Activated CD4-positive, alpha-beta memory T cell treated with anti-CD3 and anti-CD28 coated beads for 36 hours (primary cell): ENCODE data around the gene SH3PXD2A. TPM values are rescaled to one million over a fixed set of nuclear protein-coding genes. Genes with fewer than 3 reads are reported as not detected.
"Not testable (repeated sequence)": the region's sequence is repeated elsewhere in the genome, so short reads cannot be mapped to it uniquely, and the experiment has no call there.

Source experiments
- CTCF ChIA-PET: fragments of 350-600 bp; sonication (Branson Sonifier 250); formaldehyde crosslinking; loops from one replicate; lab custom pipeline; 2021; ENCODE audit warnings: antibody characterized with exemption, inconsistent platforms; lab: Charles Lee
- POLR2A ChIA-PET: fragments of 350-600 bp; sonication (Branson Sonifier 250); formaldehyde crosslinking; loops from one replicate; lab custom pipeline; 2021; ENCODE audit warnings: antibody characterized with exemption; lab: Charles Lee
- DNase-seq: peaks from one replicate; pipeline ENCODE4 v3.0.0-alpha.2; 2020
- H3K27ac Mint-ChIP-seq: one replicate; pipeline ENCODE4 v1.8.0; 2021; ENCODE audit warnings: mixed read lengths
- H3K27me3 Mint-ChIP-seq: one replicate; pipeline ENCODE4 v1.8.0; 2021; ENCODE audit warnings: mixed read lengths
- H3K36me3 Mint-ChIP-seq: one replicate; pipeline ENCODE4 v1.8.0; 2021; ENCODE audit warnings: mixed read lengths
- H3K4me1 Mint-ChIP-seq: one replicate; pipeline ENCODE4 v1.8.0; 2021; ENCODE audit warnings: low read depth, mixed read lengths
- H3K4me3 Mint-ChIP-seq: one replicate; pipeline ENCODE4 v1.8.0; 2021; ENCODE audit warnings: mild to moderate bottlenecking, mixed read lengths
- H3K9me3 Mint-ChIP-seq: one replicate; pipeline ENCODE4 v1.8.0; 2021; ENCODE audit warnings: mixed read lengths
- intact Hi-C: fragments of 100-400 bp; cut with micrococcal nuclease; formaldehyde crosslinking; loops from one replicate; pipeline ENCODE4 v1.15.1; 2023
- total RNA-seq, 2 experiments: library from RNA; stranded (reverse); gene quantifications; one replicate each; pipeline ENCODE4 v1.2.3, GENCODE V29; 2021

SH3PXD2A gene
- total RNA-seq, 2 experiments from 2014 or later: 10.0 to 10.3 TPM

DNA sequence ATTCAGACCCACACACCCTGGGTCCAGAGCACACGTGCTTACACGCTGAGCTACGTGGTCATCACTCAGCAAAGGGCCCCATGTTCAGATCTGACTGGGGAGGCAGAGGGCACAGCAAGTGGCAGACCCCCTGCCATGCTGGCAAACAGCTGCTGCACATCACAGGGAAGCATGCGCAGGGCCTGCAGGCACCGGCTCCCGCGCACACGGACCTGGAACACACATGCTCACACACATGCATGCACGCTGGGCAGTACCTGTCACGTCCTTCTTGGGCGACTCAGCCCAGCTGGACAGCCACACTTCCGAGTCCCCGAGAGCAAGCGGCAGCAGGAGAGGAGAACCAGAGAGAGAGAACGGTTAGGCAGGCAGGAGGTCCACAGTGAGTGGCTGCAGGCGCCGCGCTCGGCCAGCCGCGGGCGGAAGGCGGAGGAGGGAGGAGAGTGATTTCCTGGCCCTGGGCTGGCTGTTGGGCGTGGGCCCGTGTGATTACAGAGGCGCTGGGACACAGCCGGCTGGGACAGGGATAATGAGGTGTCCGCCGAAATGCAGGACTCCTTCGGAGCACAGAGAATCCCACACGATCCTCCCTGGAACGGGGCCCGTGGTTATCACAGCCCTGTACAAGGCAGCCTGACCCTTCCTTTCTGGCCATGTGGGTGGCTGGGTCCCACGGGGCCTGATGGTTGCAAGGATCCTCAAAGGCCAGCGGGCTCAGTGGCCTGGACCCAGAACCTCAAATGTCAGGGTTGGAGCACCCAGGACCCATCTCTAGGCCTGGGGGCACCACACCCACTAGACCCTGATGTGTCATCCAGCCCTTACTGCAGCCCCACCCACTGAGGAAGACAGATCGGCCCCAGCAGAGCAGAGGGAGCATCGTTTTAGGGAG lies 186.8 kb downstream of the SH3PXD2A start:
- Mint-ChIP-seq H3K36me3 (peaks cover 2% of the 10 kb centered on the region), H3K9me3 (no peaks in the 10 kb centered on the region), H3K4me3 (peak overlapping the region; percentile 40), H3K4me1 (peaks cover 12% of the 10 kb centered on the region), H3K27me3 (no peaks in the 10 kb centered on the region), H3K27ac (no peak overlapping the region)
- ChIA-PET CTCF (interaction anchor here (0.9 to 4.0 kb wide), 4 partner anchors 17 to 76 kb away, joined by 3 to 19 read pairs (median 3); no protein-coding TSS in a partner anchor), POLR2A (interaction anchor here (1.0 kb wide), 2 partner anchors 12 to 48 kb away, joined by 3 to 4 read pairs; no protein-coding TSS in a partner anchor)
- peak; percentile 22 for DNase-seq
- intact Hi-C loops: no loop called here

DNA sequence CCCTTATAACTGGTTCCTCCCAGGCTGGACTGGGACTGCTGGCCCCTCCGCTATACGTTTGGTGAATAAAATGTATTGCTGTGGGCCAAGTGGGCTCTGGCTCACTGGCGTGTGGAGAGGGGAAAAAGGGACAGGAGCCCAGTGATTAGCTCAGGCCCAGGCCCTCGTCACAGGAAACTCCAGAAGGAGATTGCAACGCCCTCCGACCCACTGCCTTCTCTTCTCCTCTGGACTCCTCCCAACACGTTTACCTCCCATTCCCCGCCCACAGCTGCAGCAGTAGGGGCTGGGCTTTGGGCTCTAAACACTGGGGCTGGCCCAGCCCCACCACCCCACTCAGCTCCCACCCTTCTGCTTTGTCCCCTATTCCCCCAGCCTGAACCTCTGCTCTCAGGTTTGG lies 188.0 kb downstream of the SH3PXD2A start:
- Mint-ChIP-seq H3K27ac (no peak overlapping the region), H3K36me3 (peaks cover 2% of the 10 kb centered on the region), H3K4me3 (no peak overlapping the region), H3K4me1 (peaks cover 12% of the 10 kb centered on the region), H3K9me3 (no peaks in the 10 kb centered on the region), H3K27me3 (no peaks in the 10 kb centered on the region)
- CTCF ChIA-PET: interaction anchor here (1.2 to 3.0 kb wide), 3 partner anchors 19 to 74 kb away, joined by 3 to 11 read pairs (median 3); no protein-coding TSS in a partner anchor
- intact Hi-C loops: no loop called here
- no peak for DNase-seq
- POLR2A ChIA-PET: interaction anchor here (1.0 kb wide), 1 partner anchor 47 kb away, joined by 3 read pairs; no protein-coding TSS in a partner anchor

DNA sequence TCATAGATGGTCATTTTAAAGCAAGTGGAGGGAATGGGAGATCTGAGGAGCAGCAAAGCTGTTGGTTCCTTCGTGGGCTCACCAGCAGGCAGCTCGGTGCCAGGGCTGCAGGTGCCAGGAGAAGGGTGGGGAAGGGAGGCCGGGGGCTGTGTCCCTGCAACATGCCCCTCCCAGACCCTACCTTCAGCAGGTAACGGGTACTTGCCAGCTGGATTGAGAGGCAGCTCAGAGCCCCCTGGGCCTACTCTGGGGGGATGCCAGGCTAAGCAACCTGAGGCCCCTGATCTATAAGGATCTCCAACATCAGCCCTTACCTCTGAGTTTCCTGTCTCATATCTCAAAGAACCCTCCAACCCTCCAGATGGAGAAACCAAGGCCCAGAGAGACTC lies 188.6 kb downstream of the SH3PXD2A start:
- DNase-seq: no peak
- H3K4me3 Mint-ChIP-seq: no peak overlapping the region
- POLR2A ChIA-PET: no interaction called here
- no peak overlapping the region for H3K27ac Mint-ChIP-seq
- intact Hi-C loops: no loop called here
- H3K9me3 Mint-ChIP-seq: no peaks in the 10 kb centered on the region
- peaks cover 2% of the 10 kb centered on the region for H3K36me3 Mint-ChIP-seq
- peaks cover 12% of the 10 kb centered on the region for H3K4me1 Mint-ChIP-seq
- H3K27me3 Mint-ChIP-seq: no peaks in the 10 kb centered on the region
- CTCF ChIA-PET: interaction anchor here (0.7 to 3.0 kb wide), 3 partner anchors 13 to 34 kb away, joined by 3 to 11 read pairs (median 5); no protein-coding TSS in a partner anchor

DNA sequence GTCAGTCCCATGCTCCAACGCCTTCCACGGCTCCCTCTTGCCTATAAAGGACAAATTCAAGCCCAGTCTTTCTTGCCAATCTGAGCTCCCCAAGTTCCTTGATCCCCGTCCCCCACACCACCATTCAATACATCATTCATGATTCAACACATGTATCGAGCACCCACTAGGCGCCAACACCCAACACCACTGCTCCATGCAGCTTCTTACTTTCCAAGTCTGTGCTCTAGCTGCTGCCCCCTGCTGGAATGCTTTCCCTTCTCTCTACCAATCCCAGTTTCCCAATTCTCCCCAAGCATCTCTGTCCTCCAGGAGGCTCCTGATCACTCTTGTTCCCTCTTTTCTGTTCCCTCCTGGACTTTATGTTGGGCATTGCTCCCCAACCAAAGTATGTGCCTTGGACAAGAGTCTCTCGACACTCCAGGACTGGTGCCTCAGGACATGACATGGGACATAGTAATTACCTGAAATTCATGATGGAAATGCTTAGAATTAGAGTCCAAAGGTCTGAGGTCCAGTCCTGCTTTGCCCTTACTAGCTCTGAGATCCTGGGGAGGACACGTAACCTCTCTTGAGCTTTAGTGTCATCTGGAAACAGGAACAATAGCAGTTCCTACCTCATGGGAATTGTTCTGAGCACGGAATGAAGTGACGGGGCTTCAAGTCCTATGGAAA lies 189.2 kb downstream of the SH3PXD2A start:
- Mint-ChIP-seq H3K27me3 (no peaks in the 10 kb centered on the region), H3K9me3 (no peaks in the 10 kb centered on the region), H3K36me3 (peaks cover 2% of the 10 kb centered on the region), H3K4me1 (peaks cover 12% of the 10 kb centered on the region), H3K4me3 (no peak overlapping the region), H3K27ac (no peak overlapping the region)
- ChIA-PET CTCF (interaction anchor here (0.7 to 3.0 kb wide), 6 partner anchors 9 to 33 kb away, joined by 3 to 11 read pairs (median 5); no protein-coding TSS in a partner anchor), POLR2A (interaction anchor here (0.9 kb wide), 1 partner anchor 8 kb away, joined by 3 read pairs; no protein-coding TSS in a partner anchor)
- peak; percentile 25 for DNase-seq
- intact Hi-C loops: no loop called here

DNA sequence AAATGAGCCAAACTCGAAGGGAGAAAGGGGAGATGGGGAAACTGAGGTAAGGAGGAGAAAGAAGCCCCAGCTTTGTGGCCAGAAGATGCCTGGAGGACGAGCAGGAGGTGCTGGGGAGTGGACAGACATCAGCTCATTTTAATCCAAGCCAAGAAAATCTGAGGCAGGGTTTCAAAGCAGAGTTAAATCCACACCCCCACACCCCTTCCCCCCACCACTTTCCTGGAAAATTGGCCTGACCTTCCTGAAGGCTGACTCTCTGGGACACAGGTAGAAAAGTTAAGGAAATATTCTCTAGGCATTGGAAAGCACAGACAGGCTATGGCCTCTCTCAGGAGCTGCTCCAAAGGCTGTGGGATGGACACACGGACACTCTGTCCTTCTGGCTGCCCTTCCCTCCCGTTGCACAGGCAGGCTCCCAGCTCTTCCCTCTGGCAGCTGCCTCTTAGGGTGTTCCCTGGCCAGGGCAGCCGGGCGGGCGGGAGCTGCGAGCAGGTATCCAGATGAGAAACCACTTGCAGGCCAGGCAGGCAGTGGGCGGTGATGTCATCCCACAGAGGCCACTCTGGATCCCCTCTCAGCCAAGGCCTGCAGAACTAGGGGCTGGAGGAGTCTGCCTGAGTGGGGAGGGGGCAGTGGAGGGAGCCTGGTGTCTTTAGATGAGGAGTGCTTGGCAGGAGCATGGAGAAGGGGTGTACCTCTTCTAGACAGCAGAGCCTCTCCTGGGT lies 190.1 kb downstream of the SH3PXD2A start:
- Mint-ChIP-seq H3K4me1 (peaks cover 12% of the 10 kb centered on the region), H3K9me3 (no peaks in the 10 kb centered on the region), H3K36me3 (peaks cover 2% of the 10 kb centered on the region), H3K4me3 (no peak overlapping the region), H3K27ac (no peak overlapping the region), H3K27me3 (no peaks in the 10 kb centered on the region)
- intact Hi-C loops: no loop called here
- ChIA-PET CTCF (interaction anchor here (0.8 to 3.0 kb wide), 5 partner anchors 10 to 21 kb away, joined by 4 to 11 read pairs (median 5); no protein-coding TSS in a partner anchor), POLR2A (interaction anchor here (0.9 kb wide), 1 partner anchor 9 kb away, joined by 3 read pairs; no protein-coding TSS in a partner anchor)
- no peak for DNase-seq

DNA sequence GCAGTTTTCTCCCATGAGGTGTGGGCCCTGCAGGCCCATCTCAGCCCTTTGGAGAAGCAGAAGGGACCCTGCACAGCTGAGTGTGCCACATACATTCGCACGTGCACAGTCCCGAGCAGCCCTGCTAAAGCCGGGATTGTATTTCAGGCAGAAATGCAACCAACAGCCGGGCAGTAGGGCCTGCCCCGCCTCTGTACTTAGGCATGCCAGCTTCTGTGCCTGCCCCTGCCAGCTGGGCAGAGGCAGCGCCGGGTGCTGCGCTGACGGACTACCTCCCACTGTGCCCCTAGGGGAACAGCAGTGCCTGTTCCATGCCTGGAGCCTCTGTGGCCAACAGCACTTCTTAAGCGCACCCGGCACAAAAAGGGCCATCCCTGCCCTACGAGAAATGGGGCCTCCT lies 191.6 kb downstream of the SH3PXD2A start:
- intact Hi-C loops: no loop called here
- ChIA-PET POLR2A (no interaction called here), CTCF (interaction anchor here (1.6 kb wide), 1 partner anchor 22 kb away, joined by 5 read pairs; no protein-coding TSS in a partner anchor)
- Mint-ChIP-seq H3K27me3 (no peaks in the 10 kb centered on the region), H3K36me3 (peaks cover 2% of the 10 kb centered on the region), H3K27ac (no peak overlapping the region), H3K4me3 (no peak overlapping the region), H3K4me1 (peaks cover 9% of the 10 kb centered on the region), H3K9me3 (no peaks in the 10 kb centered on the region)
- DNase-seq: no peak

DNA sequence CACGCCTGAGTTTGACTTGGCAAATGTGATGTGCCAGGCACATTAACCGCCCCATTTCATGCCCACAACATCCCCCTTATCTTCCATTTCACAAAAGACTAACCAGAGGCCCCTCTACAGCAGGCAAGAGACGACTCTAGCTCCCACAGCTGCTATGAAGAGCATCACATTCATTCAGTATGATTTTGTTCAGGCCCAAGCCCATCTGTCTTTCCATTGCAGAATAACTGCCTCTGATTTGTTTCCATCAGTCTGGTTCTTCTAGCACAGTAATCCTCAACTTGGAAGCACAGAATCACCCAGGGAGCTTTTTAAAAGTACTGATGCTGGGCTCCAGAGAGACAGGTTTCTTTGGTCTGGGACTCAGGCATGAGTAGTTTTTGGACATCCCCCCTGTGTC lies 192.1 kb downstream of the SH3PXD2A start:
- POLR2A ChIA-PET: no interaction called here
- peaks cover 4% of the 10 kb centered on the region for H3K4me1 Mint-ChIP-seq
- no peak overlapping the region for H3K4me3 Mint-ChIP-seq
- no peak for DNase-seq
- CTCF ChIA-PET: interaction anchor here (1.2 to 1.6 kb wide), 2 partner anchors 23 to 58 kb away, joined by 4 to 5 read pairs; no protein-coding TSS in a partner anchor
- no peaks in the 10 kb centered on the region for H3K9me3 Mint-ChIP-seq
- no peak overlapping the region for H3K27ac Mint-ChIP-seq
- H3K36me3 Mint-ChIP-seq: peaks cover 6% of the 10 kb centered on the region
- H3K27me3 Mint-ChIP-seq: no peaks in the 10 kb centered on the region
- intact Hi-C loops: no loop called here

DNA sequence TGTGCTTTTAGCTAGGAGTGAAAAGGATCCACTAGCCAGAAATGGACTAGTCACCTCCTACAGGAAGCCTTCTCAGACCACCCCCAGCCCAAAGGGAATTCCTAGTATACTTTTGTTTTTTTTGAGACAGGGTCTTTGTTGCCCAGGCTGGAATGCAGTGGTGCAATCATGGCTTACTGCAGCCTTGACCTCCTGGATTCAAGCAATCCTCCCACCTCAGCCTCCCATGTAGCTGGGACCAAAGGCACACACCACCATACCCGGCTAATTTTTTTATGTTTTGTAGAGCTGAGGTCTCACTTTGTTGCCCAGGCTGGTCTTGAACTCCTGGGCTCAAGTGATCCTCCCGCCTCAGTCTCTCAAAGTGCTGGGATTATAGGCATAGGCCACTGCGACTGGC lies 192.7 kb downstream of the SH3PXD2A start:
- intact Hi-C loops, H3K4me3 Mint-ChIP-seq, DNase-seq, H3K27ac Mint-ChIP-seq, H3K4me1 Mint-ChIP-seq, H3K9me3 Mint-ChIP-seq, POLR2A ChIA-PET, H3K36me3 Mint-ChIP-seq, H3K27me3 Mint-ChIP-seq: not testable (repeated sequence)
- CTCF ChIA-PET: interaction anchor here (1.2 to 1.6 kb wide), 2 partner anchors 23 to 58 kb away, joined by 4 to 5 read pairs; no protein-coding TSS in a partner anchor

DNA sequence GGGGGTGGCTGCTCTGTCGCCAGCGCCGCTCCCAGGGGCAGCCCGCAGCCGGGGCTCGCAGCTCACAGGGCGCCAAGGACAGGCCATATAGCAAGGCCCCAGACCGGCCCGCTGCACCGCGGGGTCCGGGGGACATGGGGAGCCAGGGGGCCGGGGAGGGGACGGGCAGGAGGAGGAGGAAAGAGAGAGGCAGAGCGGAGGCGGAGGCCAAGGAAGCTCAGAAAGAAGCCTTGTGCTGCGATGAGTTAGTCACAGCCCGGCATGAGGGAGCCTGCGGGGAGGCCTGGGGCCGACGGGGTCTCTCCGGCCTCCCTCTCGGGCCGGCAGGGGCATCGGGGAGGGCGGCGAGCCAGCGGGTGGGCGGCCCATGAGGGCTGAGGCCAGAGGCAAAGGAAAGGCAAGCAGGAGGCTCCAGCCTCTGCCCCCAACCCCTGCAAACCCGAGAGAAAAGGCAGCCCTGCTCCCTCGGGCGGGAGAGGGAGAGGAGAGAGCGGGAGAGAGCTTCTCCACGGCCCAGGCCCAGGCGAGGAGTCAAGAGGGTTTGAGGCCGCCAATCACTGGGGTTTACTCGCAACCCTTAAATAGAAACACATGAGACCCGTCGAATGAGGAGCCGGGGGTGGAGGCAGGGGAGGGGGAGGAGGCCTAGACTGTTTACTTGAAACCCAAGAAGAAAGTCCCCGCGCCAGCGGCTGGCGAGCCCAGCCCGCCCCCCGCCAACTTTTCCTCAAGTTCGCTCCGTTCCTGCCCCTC lies 194.0 kb downstream of the SH3PXD2A start:
- Mint-ChIP-seq H3K9me3 (peaks cover 13% of the 10 kb centered on the region), H3K4me1 (peaks cover 2% of the 10 kb centered on the region), H3K4me3 (peak overlapping the region; percentile 82), H3K27me3 (no peaks in the 10 kb centered on the region), H3K27ac (peak overlapping the region; percentile 73), H3K36me3 (peaks cover 16% of the 10 kb centered on the region)
- peak; percentile 67 for DNase-seq
- intact Hi-C loops: loop anchor here (2.0 kb wide), 2 partner anchors 17 to 31 kb away; no protein-coding TSS in a partner anchor
- CTCF ChIA-PET: interaction anchor here (1.0 to 3.5 kb wide), 4 partner anchors 18 to 97 kb away, joined by 3 to 28 read pairs (median 4); no protein-coding TSS in a partner anchor
- POLR2A ChIA-PET: interaction anchor here (1.3 kb wide), 1 partner anchor 469 kb away, joined by 4 read pairs; no protein-coding TSS in a partner anchor

DNA sequence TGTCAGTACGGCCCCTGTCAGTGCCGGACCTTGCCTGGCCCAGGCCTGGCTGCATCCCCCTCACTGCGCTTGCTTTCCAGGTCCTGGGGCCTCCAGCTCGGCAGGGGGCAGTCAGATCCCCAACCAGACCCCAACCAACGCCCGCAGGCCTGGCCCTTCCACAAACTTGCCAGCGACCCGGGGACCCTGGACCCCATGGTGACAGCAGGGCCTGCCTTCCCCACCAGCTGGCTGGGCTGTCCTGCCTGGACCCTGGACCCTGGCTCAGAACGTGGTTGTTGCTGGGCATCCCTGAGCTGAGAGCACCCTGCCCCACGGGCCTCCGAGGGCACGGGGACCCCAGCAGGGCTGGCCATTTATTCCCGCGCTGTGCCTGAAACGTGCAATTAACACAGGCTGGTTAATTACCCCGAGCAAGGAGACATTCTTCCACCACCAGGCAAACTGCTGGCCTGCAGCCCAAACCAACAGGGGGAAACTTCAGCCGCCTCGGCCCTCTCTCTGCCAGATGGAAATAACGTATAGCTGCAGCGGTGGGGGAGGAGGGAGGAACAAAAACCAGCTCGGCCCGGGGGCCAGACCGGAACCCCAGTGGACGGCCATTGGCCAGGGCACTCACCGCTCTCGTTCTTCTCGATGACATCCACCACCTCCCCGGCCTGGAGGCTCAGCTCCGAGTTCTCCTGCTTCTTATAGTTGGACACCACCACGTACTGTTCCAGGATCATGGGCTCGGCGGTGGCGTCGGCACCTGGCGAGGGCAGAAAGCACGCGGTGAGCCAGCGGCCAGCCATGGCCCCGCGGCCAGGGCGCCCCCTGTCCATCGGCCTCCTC lies 194.8 kb downstream of the SH3PXD2A start:
- CTCF ChIA-PET: interaction anchor here (1.0 to 3.5 kb wide), 4 partner anchors 19 to 96 kb away, joined by 3 to 28 read pairs (median 4); no protein-coding TSS in a partner anchor
- peak; percentile 31 for DNase-seq
- H3K4me1 Mint-ChIP-seq: peaks cover 5% of the 10 kb centered on the region
- intact Hi-C loops: loop anchor here (2.0 kb wide), 2 partner anchors 18 to 32 kb away; no protein-coding TSS in a partner anchor
- H3K27me3 Mint-ChIP-seq: no peaks in the 10 kb centered on the region
- peaks cover 13% of the 10 kb centered on the region for H3K9me3 Mint-ChIP-seq
- peak overlapping the region; percentile 74 for H3K27ac Mint-ChIP-seq
- POLR2A ChIA-PET: interaction anchor here (1.3 to 1.9 kb wide), 2 partner anchors 18 to 468 kb away, joined by 4 to 6 read pairs; no protein-coding TSS in a partner anchor
- H3K36me3 Mint-ChIP-seq: peaks cover 15% of the 10 kb centered on the region
- H3K4me3 Mint-ChIP-seq: peak overlapping the region; percentile 82
